ENCODE data around the gene GPC3. TPM values are rescaled to one million over a fixed set of nuclear protein-coding genes. Genes with fewer than 3 reads are reported as not detected.

GPC3 gene
- total RNA-seq, 6 experiments from 2014 or later = 0.31 to 6.8 (median 1.8) TPM

DNA sequence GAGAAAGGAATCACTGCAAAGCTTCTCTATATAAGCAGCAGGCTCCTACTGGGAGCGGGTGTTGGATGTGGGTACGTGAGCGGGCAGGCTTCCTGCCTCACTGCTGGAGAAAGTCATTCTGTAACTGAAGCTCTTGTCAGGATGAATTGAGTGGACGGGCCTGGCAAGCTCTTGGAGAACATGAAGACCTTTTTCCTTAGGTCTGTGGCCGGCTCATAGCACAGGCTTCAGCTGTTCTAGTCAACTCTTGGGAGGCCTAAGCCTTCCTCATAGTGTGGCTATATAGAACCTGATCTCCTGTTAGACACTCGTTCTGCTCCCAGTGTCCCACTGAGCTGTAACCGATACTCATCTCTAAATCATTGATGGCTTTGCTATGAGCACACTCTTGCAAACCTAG lies 461.9 kb downstream of the GPC3 start:
- TF ChIP-seq, protein P1, sequence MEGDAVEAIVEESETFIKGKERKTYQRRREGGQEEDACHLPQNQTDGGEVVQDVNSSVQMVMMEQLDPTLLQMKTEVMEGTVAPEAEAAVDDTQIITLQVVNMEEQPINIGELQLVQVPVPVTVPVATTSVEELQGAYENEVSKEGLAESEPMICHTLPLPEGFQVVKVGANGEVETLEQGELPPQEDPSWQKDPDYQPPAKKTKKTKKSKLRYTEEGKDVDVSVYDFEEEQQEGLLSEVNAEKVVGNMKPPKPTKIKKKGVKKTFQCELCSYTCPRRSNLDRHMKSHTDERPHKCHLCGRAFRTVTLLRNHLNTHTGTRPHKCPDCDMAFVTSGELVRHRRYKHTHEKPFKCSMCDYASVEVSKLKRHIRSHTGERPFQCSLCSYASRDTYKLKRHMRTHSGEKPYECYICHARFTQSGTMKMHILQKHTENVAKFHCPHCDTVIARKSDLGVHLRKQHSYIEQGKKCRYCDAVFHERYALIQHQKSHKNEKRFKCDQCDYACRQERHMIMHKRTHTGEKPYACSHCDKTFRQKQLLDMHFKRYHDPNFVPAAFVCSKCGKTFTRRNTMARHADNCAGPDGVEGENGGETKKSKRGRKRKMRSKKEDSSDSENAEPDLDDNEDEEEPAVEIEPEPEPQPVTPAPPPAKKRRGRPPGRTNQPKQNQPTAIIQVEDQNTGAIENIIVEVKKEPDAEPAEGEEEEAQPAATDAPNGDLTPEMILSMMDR (IDR thresholded peaks at IDR 0.05) = no peak
- intact Hi-C loops (cut with DNase I) = no loop called here
- WGBS (ENCODE audit: insufficient coverage, low coverage, low lambda C conversion rate, missing lambda C conversion rate) = 67% methylated on average over 1 of the region's 7 CpGs
- Histone ChIP-seq H3K9me3 (no peaks in the 10 kb centered on the region), H3K4me3 (no peak overlapping the region), H3K27ac (no peak overlapping the region), H3K36me3 (no peaks in the 10 kb centered on the region), H3K27me3 (no peaks in the 10 kb centered on the region), H3K4me1 (no peaks in the 10 kb centered on the region)
- DNase-seq (no peak), ATAC-seq (no peak)

DNA sequence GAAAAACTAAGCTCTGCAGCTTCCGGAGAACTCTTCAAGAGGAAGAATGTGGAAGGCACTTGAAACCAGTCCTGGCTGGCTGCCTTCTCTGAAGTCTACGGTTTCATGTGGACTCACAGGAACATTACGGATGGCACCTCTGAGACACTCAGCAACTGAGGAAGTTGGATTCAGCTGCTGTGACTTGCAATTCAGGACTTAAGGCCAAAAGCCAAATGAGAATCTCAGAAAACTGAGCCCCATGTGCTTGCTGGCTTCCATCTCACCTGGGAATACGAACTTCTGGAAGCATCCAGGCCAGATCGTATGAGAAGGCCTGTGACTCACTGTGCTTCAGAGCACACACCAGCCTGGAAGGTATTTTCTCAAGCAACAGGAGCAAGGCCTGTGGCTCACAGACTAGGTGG lies 462.3 kb downstream of the GPC3 start:
- Histone ChIP-seq H3K36me3 (no peaks in the 10 kb centered on the region), H3K9me3 (no peaks in the 10 kb centered on the region), H3K4me1 (no peaks in the 10 kb centered on the region), H3K4me3 (no peak overlapping the region), H3K27ac (no peak overlapping the region), H3K27me3 (no peaks in the 10 kb centered on the region)
- WGBS (ENCODE audit: insufficient coverage, low coverage, low lambda C conversion rate, missing lambda C conversion rate) = 77% methylated on average over 5 of the region's 5 CpGs
- TF ChIP-seq, protein P1 (IDR thresholded peaks at IDR 0.05) = no peak
- no peak for TF ChIP-seq POLR2A (IDR thresholded peaks at IDR 0.05)
- DNase-seq (no peak), ATAC-seq (no peak)
- intact Hi-C loops (cut with DNase I) = no loop called here

DNA sequence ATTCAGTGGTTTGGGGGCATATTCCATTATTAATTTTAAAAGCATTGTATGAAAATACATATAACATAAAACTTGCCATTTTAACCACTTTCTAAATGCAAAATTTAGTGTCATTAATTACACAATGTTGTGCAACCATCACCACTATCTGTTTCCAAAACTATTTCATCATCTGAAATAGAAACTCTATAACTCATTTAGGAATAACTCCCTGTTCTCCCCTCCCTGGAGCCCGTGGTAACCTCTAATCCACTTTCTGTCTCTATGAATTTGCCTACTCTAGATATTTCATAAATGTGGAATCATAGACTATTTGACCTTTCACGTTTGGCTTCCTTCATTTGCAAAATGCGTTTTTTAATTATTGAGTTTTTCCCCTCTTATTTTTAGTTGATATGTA lies 468.7 kb downstream of the GPC3 start:
- H3K27ac ChIP-seq = no peak overlapping the region
- no peaks in the 10 kb centered on the region for H3K4me1 ChIP-seq
- 20% methylated on average over 3 of the region's 3 CpGs for WGBS (ENCODE audit: insufficient coverage, low coverage, low lambda C conversion rate, missing lambda C conversion rate)
- H3K36me3 ChIP-seq = no peaks in the 10 kb centered on the region
- intact Hi-C loops (cut with DNase I) = no loop called here
- no peak for ATAC-seq
- H3K27me3 ChIP-seq = peaks cover 0 to 4% of the 10 kb centered on the region in 2 donors
- no peak for TF ChIP-seq POLR2A (IDR thresholded peaks at IDR 0.05)
- TF ChIP-seq, protein P1 (IDR thresholded peaks at IDR 0.05) = no peak
- H3K4me3 ChIP-seq = no peak overlapping the region
- no peaks in the 10 kb centered on the region for H3K9me3 ChIP-seq
- no peak for DNase-seq

DNA sequence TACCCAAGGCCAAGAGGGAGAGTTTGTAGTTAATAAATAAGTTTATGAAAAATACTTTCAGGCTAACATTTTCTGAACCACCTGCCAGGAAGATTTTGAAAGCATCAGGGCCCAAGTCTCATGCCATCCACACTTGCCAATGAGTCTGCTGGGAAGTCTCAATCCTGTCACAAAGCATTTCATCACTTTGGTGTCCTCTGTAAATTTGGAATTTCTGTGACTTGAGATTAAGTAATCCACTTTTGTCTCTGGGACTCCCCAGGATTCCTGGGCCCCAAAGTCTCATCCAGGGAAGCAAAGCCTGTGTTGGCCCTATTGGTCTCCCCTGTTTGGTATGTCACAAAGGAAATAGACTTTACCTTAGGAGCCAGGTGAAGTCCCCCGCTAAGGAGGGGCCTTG lies 470.9 kb downstream of the GPC3 start:
- ATAC-seq (no peak), DNase-seq (no peak)
- no peak overlapping the region for H3K27ac ChIP-seq
- no peak for TF ChIP-seq POLR2A (IDR thresholded peaks at IDR 0.05)
- TF ChIP-seq, protein P1 (IDR thresholded peaks at IDR 0.05) = no peak
- H3K4me1 ChIP-seq = no peaks in the 10 kb centered on the region
- no peaks in the 10 kb centered on the region for H3K36me3 ChIP-seq
- no CpG with 5 or more reads among the region's 1 CpG for WGBS (ENCODE audit: insufficient coverage, low coverage, low lambda C conversion rate, missing lambda C conversion rate)
- no peak overlapping the region for H3K4me3 ChIP-seq
- H3K9me3 ChIP-seq = no peaks in the 10 kb centered on the region
- H3K27me3 ChIP-seq = peaks cover 0 to 4% of the 10 kb centered on the region in 2 donors
- intact Hi-C loops (cut with DNase I) = no loop called here

DNA sequence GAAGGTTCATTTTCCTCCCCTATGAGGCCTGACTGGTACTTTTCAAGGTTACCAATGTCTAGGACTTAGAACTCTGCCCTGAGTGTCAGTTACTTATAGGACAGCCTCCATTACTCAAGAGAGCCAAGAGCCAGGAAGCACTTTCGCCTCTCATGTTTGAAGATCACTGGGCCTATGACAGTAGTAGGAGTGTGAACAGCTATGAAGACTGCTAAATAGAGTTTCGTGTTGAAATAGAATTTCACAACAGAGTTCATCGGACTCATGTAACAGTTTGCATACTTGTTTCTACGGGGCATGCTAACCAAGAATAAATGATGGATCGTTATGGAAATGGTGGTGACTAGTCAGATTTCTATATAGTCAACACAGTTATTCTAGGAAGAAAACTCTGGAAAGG lies 472.3 kb downstream of the GPC3 start:
- Histone ChIP-seq H3K4me1 (no peaks in the 10 kb centered on the region), H3K9me3 (no peaks in the 10 kb centered on the region), H3K27me3 (peaks cover 0 to 4% of the 10 kb centered on the region in 2 donors), H3K27ac (no peak overlapping the region), H3K4me3 (no peak overlapping the region), H3K36me3 (no peaks in the 10 kb centered on the region)
- ATAC-seq (no peak), DNase-seq (no peak)
- intact Hi-C loops (cut with DNase I) = no loop called here
- TF ChIP-seq, protein P1 (IDR thresholded peaks at IDR 0.05) = no peak
- TF ChIP-seq POLR2A (IDR thresholded peaks at IDR 0.05) = no peak
- WGBS (ENCODE audit: insufficient coverage, low coverage, low lambda C conversion rate, missing lambda C conversion rate) = 52% methylated on average over 5 of the region's 5 CpGs

Measured in right lobe of liver (tissue), 6 donors.